Pancreas (tissue), 10 donors: ENCODE data around the gene TSPEAR. TPM values are rescaled to one million over a fixed set of nuclear protein-coding genes. Genes with fewer than 3 reads are reported as not detected.
"Not testable (repeated sequence)": the region's sequence is repeated elsewhere in the genome, so short reads cannot be mapped to it uniquely, and the experiment has no call there.

Experiments
- ATAC-seq, 4 donors: fragments of 200-7000 bp; cut with Tn5 transposase; one replicate each; pipeline versions ENCODE4 v1.8.0 to v1.9.1; 2020; ENCODE audit warnings: mild to moderate bottlenecking in 4 of 4, moderate library complexity in 4 of 4
- DNase-seq, 6 donors: peaks; one replicate each; pipeline ENCODE4 v3.0.0-alpha.2; 2020
- FAIRE-seq: peaks from 2 replicates; lab custom pipeline; 2012; peaks lifted over from hg19 to GRCh38; lab: Jason Lieb, UNC
- H3K27ac ChIP-seq, 4 donors: fragments of 200-600 bp; sonication (generic); 1 replicate in 3 of 4; 2 replicates in 1 of 4; pipeline versions ENCODE4 v1.5.0 to v1.8.0; 2020
- H3K27me3 ChIP-seq, 4 donors: fragments of 200-600 bp; one replicate each; pipeline ENCODE4 v1.8.0; 2021
- H3K36me3 ChIP-seq, 3 donors: fragments of 200-600 bp; sonication (generic) in 1 of 3; one replicate each; pipeline versions ENCODE4 v1.5.0 to v1.8.0; 2020 to 2021
- H3K4me1 ChIP-seq, 3 donors: fragments of 200-600 bp; one replicate each; pipeline ENCODE4 v1.8.0; 2021
- H3K4me3 ChIP-seq, 4 donors: fragments of 200-600 bp; sonication (generic) in 2 of 4; one replicate each; pipeline versions ENCODE4 v1.5.0 to v1.8.0; 2020 to 2021
- H3K9me3 ChIP-seq, 4 donors: fragments of 200-600 bp; one replicate each; pipeline ENCODE4 v1.8.0; 2021
- WGBS, 2 donors: extraction: QIAGEN DNeasy Blood & Tissue Kit; methylation state at CpG; one replicate each; pipeline ENCODE4 v1.1.7; 2013; 5-methylcytosine and 5-hydroxymethylcytosine counted together
- intact Hi-C, 3 donors: fragments of 100-400 bp; cut with DNase I; formaldehyde crosslinking; loops; one replicate each; pipeline versions ENCODE4 v1.11.1 to v1.14.2; 2022
- polyA plus RNA-seq, 2 donors: library from polyadenylated mRNA; stranded (reverse); fragments of 200-250 nt; gene quantifications; one replicate each; pipeline ENCODE4 v1.2.3, GENCODE V29; 2013
- total RNA-seq, 6 donors: library from RNA; stranded (reverse); fragmentation: NEBNext Ultra II Directional in 4 of 6; extraction: Animal tissue kit (Norgen Biotek cat#: 25700) in 4 of 6; gene quantifications; one replicate each; pipeline versions ENCODE4 v1.2.1 to v1.2.4, GENCODE V29; 2021 to 2023
- TF ChIP-seq, protein P1 (sequence below), 4 donors: fragments of 200-600 bp; sonication (generic) in 3 of 4; IDR thresholded peaks; one replicate each; pipeline versions ENCODE4 v1.5.0 to v1.8.0; 2021; ENCODE audit warnings: antibody characterized with exemption in 4 of 4
- donor health status: healthy with polysubstance abuse.
- donor health status: DM: no; HTN: no; CAD: no; lungs with moderate emphysema.
- donor health status: DM: no; HTN: no; CAD: no.
- donor health status: control.
- donor health status: control.
- donor health status: Bipolar disorder and iron deficiency.
- donor health status: DM: yes; HTN: yes; CAD: no.
- donor health status: DM: no; HTN: no; CAD: no.
- donor health status: DM: no; HTN: no; CAD: no.
- donor health status: DM: yes; HTN: yes; CAD: no.

The TSPEAR gene
- total and polyA plus RNA-seq, 8 donors, result 0.05 to 1.4 (median 0.25) TPM; not detected in 1

GRCh38 chr21:44664691-44665090 is 46.7 kb downstream of the TSPEAR start:
- H3K27ac ChIP-seq, result no peak overlapping the region
- no peak overlapping the region for H3K4me3 ChIP-seq
- peaks cover 0 to 7% (median 0%) of the 10 kb centered on the region in 4 donors for H3K27me3 ChIP-seq
- no peak for FAIRE-seq
- no peak for ATAC-seq
- no peaks in the 10 kb centered on the region for H3K36me3 ChIP-seq
- WGBS, 2 donors, result 59 to 80% methylated on average over 5 of the region's 5 CpGs
- intact Hi-C loops, result no loop called here
- TF ChIP-seq, protein P1, sequence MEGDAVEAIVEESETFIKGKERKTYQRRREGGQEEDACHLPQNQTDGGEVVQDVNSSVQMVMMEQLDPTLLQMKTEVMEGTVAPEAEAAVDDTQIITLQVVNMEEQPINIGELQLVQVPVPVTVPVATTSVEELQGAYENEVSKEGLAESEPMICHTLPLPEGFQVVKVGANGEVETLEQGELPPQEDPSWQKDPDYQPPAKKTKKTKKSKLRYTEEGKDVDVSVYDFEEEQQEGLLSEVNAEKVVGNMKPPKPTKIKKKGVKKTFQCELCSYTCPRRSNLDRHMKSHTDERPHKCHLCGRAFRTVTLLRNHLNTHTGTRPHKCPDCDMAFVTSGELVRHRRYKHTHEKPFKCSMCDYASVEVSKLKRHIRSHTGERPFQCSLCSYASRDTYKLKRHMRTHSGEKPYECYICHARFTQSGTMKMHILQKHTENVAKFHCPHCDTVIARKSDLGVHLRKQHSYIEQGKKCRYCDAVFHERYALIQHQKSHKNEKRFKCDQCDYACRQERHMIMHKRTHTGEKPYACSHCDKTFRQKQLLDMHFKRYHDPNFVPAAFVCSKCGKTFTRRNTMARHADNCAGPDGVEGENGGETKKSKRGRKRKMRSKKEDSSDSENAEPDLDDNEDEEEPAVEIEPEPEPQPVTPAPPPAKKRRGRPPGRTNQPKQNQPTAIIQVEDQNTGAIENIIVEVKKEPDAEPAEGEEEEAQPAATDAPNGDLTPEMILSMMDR (IDR thresholded peaks at IDR 0.05), result no peak
- no peaks in the 10 kb centered on the region for H3K9me3 ChIP-seq
- H3K4me1 ChIP-seq, result no peaks in the 10 kb centered on the region
- DNase-seq, result no peak

DNA sequence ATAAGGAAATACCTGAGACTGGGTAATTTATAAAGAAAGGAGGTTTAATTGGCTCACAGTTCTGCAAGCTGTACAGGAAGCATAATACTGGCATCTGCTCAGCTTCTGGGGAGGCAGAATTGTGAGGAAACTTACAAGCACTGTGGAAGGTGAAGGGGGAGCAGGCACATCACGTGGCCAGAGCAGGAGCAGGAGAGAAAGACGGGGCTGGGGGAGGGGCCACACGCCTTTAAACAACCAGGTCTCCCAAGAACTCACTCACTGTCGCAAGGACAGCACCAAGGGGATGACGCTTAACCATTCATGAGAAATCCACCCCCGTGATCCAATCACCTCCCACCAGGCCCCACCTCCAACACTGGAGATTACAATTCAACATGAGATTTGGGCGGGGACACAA is 49.8 kb downstream of the TSPEAR start:
- H3K4me3 ChIP-seq, H3K4me1 ChIP-seq, FAIRE-seq, H3K36me3 ChIP-seq, H3K9me3 ChIP-seq, intact Hi-C loops, H3K27ac ChIP-seq, DNase-seq, ATAC-seq: not testable (repeated sequence)
- peaks cover 0 to 15% (median 0%) of the 10 kb centered on the region in 4 donors for H3K27me3 ChIP-seq
- 51 to 59% methylated on average over 7 of the region's 7 CpGs for WGBS, 2 donors

DNA sequence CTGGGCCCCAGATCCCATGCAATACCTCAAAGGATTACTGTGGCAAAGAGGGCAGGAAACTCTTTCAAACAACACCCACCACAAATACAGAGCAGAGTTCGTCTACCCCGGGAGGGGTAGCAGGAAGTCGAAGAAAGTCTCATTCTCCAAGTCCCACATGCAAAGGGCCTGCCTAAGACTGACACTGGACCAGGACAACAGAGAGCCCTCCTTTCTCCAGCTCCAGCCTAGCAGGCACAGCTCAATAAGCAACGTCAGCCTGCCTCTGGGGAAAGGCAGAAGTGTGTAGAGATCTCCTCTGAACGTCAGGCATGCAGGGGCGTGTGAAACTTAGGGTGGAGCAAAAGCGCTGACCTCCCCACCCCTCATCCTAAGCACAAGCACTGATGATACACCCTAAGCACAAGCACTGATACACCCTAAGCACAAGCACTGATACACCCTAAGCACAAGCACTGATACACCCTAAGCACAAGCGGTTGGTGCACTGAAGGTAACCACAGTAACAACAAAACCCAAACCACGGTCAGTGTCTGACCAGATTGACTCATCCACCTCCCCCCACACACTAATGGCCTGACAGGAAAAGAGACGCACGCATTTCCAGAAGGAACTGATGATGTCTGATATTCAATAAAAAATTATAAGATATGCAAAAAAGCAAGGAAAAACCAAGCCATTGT is 52.3 kb downstream of the TSPEAR start:
- intact Hi-C loops, result no loop called here
- ATAC-seq, result no peak

DNA sequence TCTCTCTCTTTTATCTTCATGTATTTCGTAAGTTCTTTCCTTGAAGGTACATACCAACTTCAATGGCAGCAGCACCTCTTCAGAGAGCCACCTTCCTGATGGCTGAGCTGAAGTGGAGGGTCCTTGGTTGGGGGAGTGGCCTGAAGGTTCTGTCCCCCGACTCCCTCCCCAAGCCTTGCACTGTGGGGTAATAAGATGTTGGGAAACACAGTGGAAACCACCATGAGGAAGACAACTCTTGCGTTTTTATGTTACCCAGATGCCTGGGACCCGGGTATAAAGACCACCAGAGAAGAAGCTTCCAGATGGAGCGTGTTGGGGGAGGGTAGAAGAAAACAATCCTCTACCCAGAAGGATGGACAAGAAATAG is 52.8 kb downstream of the TSPEAR start:
- ATAC-seq, result no peak
- FAIRE-seq, result no peak
- no peaks in the 10 kb centered on the region for H3K9me3 ChIP-seq
- DNase-seq, result no peak
- no peaks in the 10 kb centered on the region for H3K4me1 ChIP-seq
- H3K27me3 ChIP-seq, result peaks cover 0 to 15% (median 0%) of the 10 kb centered on the region in 4 donors
- intact Hi-C loops, result no loop called here
- H3K4me3 ChIP-seq, result no peak overlapping the region
- 56 to 73% methylated on average over 5 of the region's 5 CpGs for WGBS, 2 donors
- no peak overlapping the region for H3K27ac ChIP-seq
- H3K36me3 ChIP-seq, result no peaks in the 10 kb centered on the region
- TF ChIP-seq, protein P1 (IDR thresholded peaks at IDR 0.05), result no peak

More for the DNA sequence above, 52.3 kb downstream of the TSPEAR start:
- no peak overlapping the region for H3K27ac ChIP-seq
- TF ChIP-seq, protein P1 (IDR thresholded peaks at IDR 0.05), result no peak
- no peak for FAIRE-seq
- no peaks in the 10 kb centered on the region for H3K36me3 ChIP-seq
- peaks cover 0 to 15% (median 0%) of the 10 kb centered on the region in 4 donors for H3K27me3 ChIP-seq
- 36 to 37% methylated on average over 11 of the region's 11 CpGs for WGBS, 2 donors
- no peaks in the 10 kb centered on the region for H3K4me1 ChIP-seq
- no peaks in the 10 kb centered on the region for H3K9me3 ChIP-seq
- no peak for DNase-seq
- H3K4me3 ChIP-seq, result no peak overlapping the region

DNA sequence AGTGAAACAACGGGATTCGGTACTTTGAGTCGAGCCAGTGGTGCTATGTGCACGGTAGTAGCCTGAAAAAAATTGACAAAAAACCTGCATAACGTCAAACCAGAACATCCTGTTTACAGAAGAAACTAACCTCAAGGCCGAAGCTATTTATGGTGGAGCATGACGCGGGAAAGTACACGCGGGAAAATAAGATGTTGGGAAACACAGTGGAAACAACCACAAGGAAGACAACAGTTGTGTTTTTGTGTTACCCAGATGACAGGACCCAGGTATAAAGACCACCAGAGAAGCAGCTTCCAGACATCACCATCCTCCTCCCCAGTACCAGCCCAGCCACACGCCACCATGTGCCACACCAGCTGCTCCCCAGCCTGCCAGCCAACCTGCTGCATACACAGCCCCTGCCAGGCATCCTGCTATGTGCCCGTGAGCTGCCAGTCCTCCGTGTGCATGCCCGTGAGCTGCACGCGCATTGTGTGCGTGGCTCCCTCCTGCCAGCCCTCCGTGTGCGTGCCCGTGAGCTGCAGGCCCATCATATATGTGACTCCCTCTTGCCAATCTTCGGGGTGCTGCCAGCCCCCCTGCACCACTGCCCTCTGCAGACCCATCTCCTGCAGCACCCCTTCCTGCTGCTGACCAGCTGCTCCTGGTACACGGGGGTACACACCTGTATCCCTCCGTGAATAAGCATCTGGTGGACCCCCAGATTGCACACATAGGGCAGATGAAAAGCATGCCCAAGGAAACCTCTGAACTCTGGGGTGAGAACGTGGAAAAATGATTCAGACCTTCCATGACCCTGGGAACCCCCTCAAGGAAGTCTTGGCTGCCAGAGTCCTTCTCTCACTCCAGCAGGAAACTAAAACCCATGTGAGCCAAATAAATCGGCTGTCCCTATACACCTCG is 53.5 kb downstream of the TSPEAR start, which contains the start of gene KRTAP12-3:
Gene KRTAP12-3, plus strand, starts transcription at position 298 of the 906 bp plus-strand sequence. Its CDS starts 48 bp downstream, at position 346.
- Histone ChIP-seq H3K4me1 (no peaks in the 10 kb centered on the region), H3K27ac (no peak within 1 kb of the TSS), H3K36me3 (no peaks in the 10 kb centered on the region), H3K27me3 (peaks cover 0 to 15% (median 0%) of the 10 kb centered on the region in 4 donors), H3K9me3 (no peaks in the 10 kb centered on the region), H3K4me3 (no peak within 1 kb of the TSS)
- 58 to 74% methylated on average over 26 of the region's 26 CpGs for WGBS, 2 donors
- intact Hi-C loops, result no loop called here
- ATAC-seq (no peak), FAIRE-seq (no peak), DNase-seq (no peak)
- TF ChIP-seq, protein P1 (IDR thresholded peaks at IDR 0.05), result no peak
